H1 (cell line): ENCODE results near the gene KLRC2. TPM values are rescaled to one million over a fixed set of nuclear protein-coding genes. Genes with fewer than 3 reads are reported as not detected.

Experiments
- CTCF ChIA-PET: fragments of 300-600 bp; sonication (Branson Sonifier 250); formaldehyde crosslinking; loops from one replicate; lab custom pipeline; 2021; ENCODE audit not compliant: partially characterized antibody; lab: Charles Lee
- POLR2A ChIA-PET: fragments of 300-600 bp; sonication (Branson Sonifier 250); formaldehyde crosslinking; loops from one replicate; lab custom pipeline; 2021; ENCODE audit warnings: inconsistent platforms; ENCODE audit not compliant: partially characterized antibody; lab: Charles Lee
- DNase-seq, 2 experiments: peaks; one replicate each; pipeline versions ENCODE4 v3.0.0 to v3.0.0-alpha.2; 2010 to 2022; ENCODE audit warnings: low spot score in 2 of 2, low read depth in 1 of 2, mixed read lengths in 1 of 2
- FAIRE-seq: peaks from 2 replicates; lab custom pipeline; 2011; peaks lifted over from hg19 to GRCh38; lab: Jason Lieb, UNC
- H2AFZ ChIP-seq: 2 replicates; pipeline ENCODE4 v1.8.1; 2012; ENCODE audit warnings: low read length, inconsistent platforms
- H2AK5ac ChIP-seq: 2 replicates; pipeline ENCODE4 v1.6.1; 2013; ENCODE audit warnings: low read depth, low read length
- H2BK120ac ChIP-seq: replicated peaks from 2 replicates; pipeline ENCODE3; 2013; ENCODE audit warnings: low read depth, low read length, inconsistent platforms
- H2BK12ac ChIP-seq: 2 replicates; pipeline ENCODE4 v1.6.1; 2013; ENCODE audit warnings: low read depth, low read length
- H2BK15ac ChIP-seq: 2 replicates; pipeline ENCODE4 v1.6.1; 2013; ENCODE audit warnings: low read length
- H2BK20ac ChIP-seq: 2 replicates; pipeline ENCODE4 v1.6.1; 2013; ENCODE audit warnings: low read length
- H2BK5ac ChIP-seq: 2 replicates; pipeline ENCODE4 v1.6.1; 2013; ENCODE audit warnings: low read depth, low read length
- H3K14ac ChIP-seq: 2 replicates; pipeline ENCODE4 v1.6.1; 2013; ENCODE audit warnings: inconsistent platforms; ENCODE audit not compliant: insufficient read length
- H3K18ac ChIP-seq: 2 replicates; pipeline ENCODE4 v1.6.1; 2013; ENCODE audit warnings: low read length; ENCODE audit errors: extremely low read depth
- H3K23ac ChIP-seq: 2 replicates; pipeline ENCODE4 v1.6.1; 2013; ENCODE audit warnings: inconsistent platforms; ENCODE audit not compliant: insufficient read length
- H3K23me2 ChIP-seq: 2 replicates; pipeline ENCODE4 v1.6.1; 2013; ENCODE audit warnings: low read depth, low read length
- H3K27ac ChIP-seq: 2 replicates; pipeline ENCODE4 v1.6.1; 2011; ENCODE audit warnings: low read depth, low read length, inconsistent platforms
- H3K27me3 ChIP-seq, 4 experiments: replicated peaks in 1 of 4; 1 replicate in 1 of 4; 2 replicates in 3 of 4; pipeline versions ENCODE4 v1.6.1 to v1.8.1; 2011 to 2013; ENCODE audit warnings: low read length in 3 of 4, mild to moderate bottlenecking in 3 of 4, inconsistent platforms in 2 of 4, mixed read lengths in 2 of 4, moderate library complexity in 1 of 4; ENCODE audit not compliant: control insufficient read depth in 3 of 4, insufficient read depth in 3 of 4; ENCODE audit errors: extremely low read depth in 1 of 4
- H3K36me3 ChIP-seq, 4 experiments: 2 replicates each; pipeline versions ENCODE4 v1.6.1 to v1.8.1; 2011 to 2013; ENCODE audit warnings: mild to moderate bottlenecking in 4 of 4, low read length in 3 of 4, moderate library complexity in 2 of 4, control low read depth in 1 of 4, inconsistent platforms in 1 of 4; ENCODE audit not compliant: insufficient read depth in 4 of 4, control insufficient read depth in 2 of 4
- H3K4ac ChIP-seq: replicated peaks from 2 replicates; pipeline ENCODE3; 2013; ENCODE audit warnings: low read length, low read depth, mixed read lengths, inconsistent platforms; ENCODE audit not compliant: insufficient read length
- H3K4me1 ChIP-seq, 4 experiments: replicated peaks in 1 of 4; 1 replicate in 1 of 4; 2 replicates in 3 of 4; pipeline versions ENCODE4 v1.6.1 to v1.8.1; 2011 to 2013; ENCODE audit warnings: low read length in 3 of 4, inconsistent platforms in 2 of 4, mixed read lengths in 1 of 4; ENCODE audit not compliant: insufficient read depth in 4 of 4, control insufficient read depth in 3 of 4
- H3K4me2 ChIP-seq, 2 experiments: 2 replicates each; pipeline versions ENCODE4 v1.6.1 to v1.8.1; 2011 to 2013; ENCODE audit warnings: low read depth in 2 of 2, low read length in 2 of 2, control low read depth in 1 of 2, inconsistent platforms in 1 of 2, mild to moderate bottlenecking in 1 of 2; ENCODE audit not compliant: insufficient read depth in 1 of 2
- H3K4me3 ChIP-seq, 4 experiments: fragments of 200-600, 300-600 bp in 1 of 4; sonication (generic), shearing (Covaris generic), sonication (Bioruptor Twin) in 1 of 4; 2 replicates each; pipeline versions ENCODE4 v1.5.1 to v1.8.1; 2011 to 2016; ENCODE audit warnings: low read length in 4 of 4, low read depth in 3 of 4, control low read depth in 2 of 4, inconsistent platforms in 2 of 4, mild to moderate bottlenecking in 2 of 4, mixed read lengths in 1 of 4, moderate library complexity in 1 of 4; ENCODE audit not compliant: insufficient read depth in 2 of 4; ENCODE audit errors: extremely low read depth in 1 of 4
- H3K56ac ChIP-seq: replicated peaks from 2 replicates; pipeline ENCODE3; 2013; ENCODE audit warnings: low read depth, mild to moderate bottlenecking, mixed read lengths, low read length, inconsistent platforms; ENCODE audit not compliant: insufficient read length
- H3K79me1 ChIP-seq: 2 replicates; pipeline ENCODE4 v1.6.1; 2013; ENCODE audit warnings: low read depth, low read length, control low read depth
- H3K79me2 ChIP-seq, 2 experiments: 2 replicates each; pipeline versions ENCODE4 v1.6.1 to v1.8.1; 2012 to 2013; ENCODE audit warnings: low read length in 2 of 2, mild to moderate bottlenecking in 2 of 2, inconsistent platforms in 1 of 2; ENCODE audit not compliant: insufficient read depth in 2 of 2, control insufficient read depth in 1 of 2
- H3K9ac ChIP-seq, 4 experiments: replicated peaks in 1 of 4; 1 replicate in 1 of 4; 2 replicates in 3 of 4; pipeline versions ENCODE4 v1.6.1 to v1.8.1; 2011 to 2013; ENCODE audit warnings: low read depth in 3 of 4, low read length in 3 of 4, control low read depth in 2 of 4, mild to moderate bottlenecking in 2 of 4, moderate library complexity in 2 of 4, inconsistent platforms in 1 of 4; ENCODE audit errors: extremely low read depth in 1 of 4
- H3K9me3 ChIP-seq, 2 experiments: 2 replicates each; pipeline versions ENCODE4 v1.6.1 to v1.8.1; 2012 to 2013; ENCODE audit warnings: mild to moderate bottlenecking in 2 of 2, moderate library complexity in 2 of 2, control low read depth in 1 of 2, inconsistent platforms in 1 of 2, low read depth in 1 of 2, low read length in 1 of 2, mixed read lengths in 1 of 2; ENCODE audit not compliant: insufficient read depth in 2 of 2
- H4K20me1 ChIP-seq, 2 experiments: replicated peaks in 1 of 2; 2 replicates each; pipeline versions ENCODE3 to v1.8.1; 2011 to 2013; ENCODE audit warnings: inconsistent platforms in 2 of 2, low read length in 2 of 2, mild to moderate bottlenecking in 1 of 2; ENCODE audit not compliant: insufficient read depth in 2 of 2, control insufficient read depth in 1 of 2
- H4K5ac ChIP-seq: 2 replicates; pipeline ENCODE4 v1.6.1; 2013; ENCODE audit warnings: low read length, low read depth, mixed read lengths, inconsistent platforms; ENCODE audit not compliant: insufficient read length
- H4K8ac ChIP-seq: 2 replicates; pipeline ENCODE4 v1.8.0; 2013; ENCODE audit warnings: mild to moderate bottlenecking, moderate library complexity, low read length, inconsistent platforms; ENCODE audit not compliant: insufficient read depth; ENCODE audit errors: extremely low read depth
- H4K91ac ChIP-seq: replicated peaks from 2 replicates; pipeline ENCODE3; 2013; ENCODE audit warnings: low read length, mixed read lengths, inconsistent platforms; ENCODE audit not compliant: insufficient read length
- BCL11A ChIP-seq, 2 experiments: IDR thresholded peaks; one replicate each; pipeline ENCODE4 v1.6.1; 2011; ENCODE audit warnings: low read depth in 2 of 2, low read length in 2 of 2, mild to moderate bottlenecking in 2 of 2
- HDAC6 ChIP-seq: IDR thresholded peaks from one replicate; pipeline ENCODE4 v1.7.1; 2012; ENCODE audit warnings: low read depth, mild to moderate bottlenecking, inconsistent platforms, low read length, moderate library complexity
- SAP30 ChIP-seq: fragments of 300-600 bp; sonication (generic); IDR thresholded peaks from 2 replicates; pipeline ENCODE4 v1.7.1; 2012; ENCODE audit warnings: low read length, moderate library complexity, mild to moderate bottlenecking, inconsistent platforms; ENCODE audit not compliant: insufficient read depth, insufficient replicate concordance
- TBP ChIP-seq: IDR thresholded peaks from 2 replicates; pipeline ENCODE4 v1.6.1; 2011; ENCODE audit warnings: low read depth, low read length, improper control_type of control experiment
- WGBS, 2 experiments: shearing (Covaris generic) in 1 of 2; methylation state at CpG; one replicate each; pipeline versions ENCODE4 v1.1.6 to v1.1.7; 2013 to 2015; ENCODE audit warnings: low lambda C conversion rate in 2 of 2, mixed read lengths in 2 of 2, inconsistent platforms in 1 of 2, low coverage in 1 of 2, missing lambda C conversion rate in 1 of 2; ENCODE audit not compliant: insufficient replicate concordance in 2 of 2, insufficient coverage in 1 of 2, insufficient read length in 1 of 2; ENCODE audit errors: extremely low coverage in 1 of 2, missing lambda C conversion rate in 1 of 2; 5-methylcytosine and 5-hydroxymethylcytosine counted together
- polyA plus RNA-seq, 7 experiments: library from polyadenylated mRNA; depleted of rRNA in 3 of 7; stranded (reverse) in 5 of 7; unstranded in 2 of 7; fragments of >200 nt in 5 of 7; fragments of 200-250 nt in 2 of 7; gene quantifications; 1 replicate in 5 of 7; 2 replicates in 1 of 7; 4 replicates in 1 of 7; pipeline versions ENCODE4 v1.2.1 to v1.2.3, GENCODE V29; 2011 to 2013; ENCODE audit warnings: missing spikeins in 2 of 7, mixed read lengths in 2 of 7
- total RNA-seq: library from RNA; stranded (reverse); fragmentation: NEBNext Ultra II Directional; extraction: Animal tissue kit (Norgen Biotek cat#: 25700); gene quantifications from 2 replicates; pipeline ENCODE4 v1.2.1, GENCODE V29; 2021
- TF ChIP-seq, protein P1 (sequence below): IDR thresholded peaks from 2 replicates; pipeline ENCODE4 v1.6.1; 2012; ENCODE audit warnings: inconsistent platforms
- TF ChIP-seq, protein P2 (sequence below): IDR thresholded peaks from 2 replicates; pipeline ENCODE4 v1.6.1; 2012; ENCODE audit warnings: low read length, inconsistent platforms

KLRC2 gene
- total and polyA plus RNA-seq, 2 of the 8 experiments (the other 6 are each of a cell fraction or from before 2014, with no cell fraction given) = not detected

DNA sequence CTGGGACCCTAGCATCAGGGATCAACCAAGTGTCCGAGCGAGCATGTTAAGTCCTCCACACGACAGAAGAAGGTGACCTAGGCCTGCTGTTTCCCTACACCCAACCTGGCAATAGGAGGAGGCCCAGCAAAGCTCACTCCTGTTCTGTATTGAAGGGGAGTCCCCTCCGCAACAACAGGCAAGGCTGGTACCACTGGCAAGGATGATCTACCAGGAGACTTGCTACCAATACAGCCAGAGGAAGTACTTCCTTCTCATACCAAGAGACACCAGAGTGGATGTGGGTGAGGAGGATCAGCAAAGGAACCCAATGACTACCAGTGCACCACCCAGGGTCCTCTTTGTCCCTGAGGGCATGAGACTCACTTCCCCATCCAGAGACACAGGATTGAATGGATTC lies 12.4 kb upstream of the KLRC2 start:
- Histone ChIP-seq H4K91ac (no peak overlapping the region), H2BK12ac (no peak overlapping the region), H2BK15ac (no peak overlapping the region), H3K79me2 (no peaks in the 10 kb centered on the region), H3K56ac (no peak overlapping the region), H2AK5ac (no peak overlapping the region), H2BK5ac (no peak overlapping the region), H3K27me3 (no peaks in the 10 kb centered on the region), H4K8ac (no peak overlapping the region), H3K18ac (no peak overlapping the region), H2BK120ac (no peak overlapping the region), H3K27ac (no peak overlapping the region), H3K9ac (no peak overlapping the region), H2BK20ac (no peak overlapping the region), H3K4me2 (no peak overlapping the region), H3K9me3 (no peaks in the 10 kb centered on the region), H3K36me3 (no peaks in the 10 kb centered on the region), H2AFZ (peak overlapping the region; percentile 65; the same call in 1 of the 2 replicates), H4K5ac (no peak overlapping the region), H4K20me1 (no peaks in the 10 kb centered on the region), H3K4me1 (no peaks in the 10 kb centered on the region), H3K4ac (no peak overlapping the region), H3K4me3 (no peak overlapping the region), H3K79me1 (no peaks in the 10 kb centered on the region), H3K23me2 (no peaks in the 10 kb centered on the region), H3K14ac (no peak overlapping the region), H3K23ac (no peak overlapping the region)
- ChIA-PET CTCF (no interaction called here), POLR2A (no interaction called here)
- no peak for FAIRE-seq
- whole genome bisulfite sequencing, 2 experiments = 77% methylated on average over 3 of the region's 4 CpGs; no CpG with 5 or more reads in 1 of the 2 experiments
- no peak for TF ChIP-seq HDAC6
- TF ChIP-seq, protein P1, sequence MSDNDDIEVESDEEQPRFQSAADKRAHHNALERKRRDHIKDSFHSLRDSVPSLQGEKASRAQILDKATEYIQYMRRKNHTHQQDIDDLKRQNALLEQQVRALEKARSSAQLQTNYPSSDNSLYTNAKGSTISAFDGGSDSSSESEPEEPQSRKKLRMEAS = no peak
- no peak for TF ChIP-seq TBP
- TF ChIP-seq SAP30 = no peak
- TF ChIP-seq, protein P2, sequence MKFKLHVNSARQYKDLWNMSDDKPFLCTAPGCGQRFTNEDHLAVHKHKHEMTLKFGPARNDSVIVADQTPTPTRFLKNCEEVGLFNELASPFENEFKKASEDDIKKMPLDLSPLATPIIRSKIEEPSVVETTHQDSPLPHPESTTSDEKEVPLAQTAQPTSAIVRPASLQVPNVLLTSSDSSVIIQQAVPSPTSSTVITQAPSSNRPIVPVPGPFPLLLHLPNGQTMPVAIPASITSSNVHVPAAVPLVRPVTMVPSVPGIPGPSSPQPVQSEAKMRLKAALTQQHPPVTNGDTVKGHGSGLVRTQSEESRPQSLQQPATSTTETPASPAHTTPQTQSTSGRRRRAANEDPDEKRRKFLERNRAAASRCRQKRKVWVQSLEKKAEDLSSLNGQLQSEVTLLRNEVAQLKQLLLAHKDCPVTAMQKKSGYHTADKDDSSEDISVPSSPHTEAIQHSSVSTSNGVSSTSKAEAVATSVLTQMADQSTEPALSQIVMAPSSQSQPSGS = no peak
- TF ChIP-seq BCL11A (IDR thresholded peaks at IDR 0.05; ENCODE audit: low read depth in 2 of 2, low read length in 2 of 2) = no peak
- no peak for DNase-seq
